ENCODE measurements around the gene C1QTNF12.
"Not testable (repeated sequence)": the region's sequence is repeated elsewhere in the genome, so short reads cannot be mapped to it uniquely, and the experiment has no call there.

C1QTNF12 gene

GRCh38 chr1:1196431-1197187 is 49.9 kb downstream of the C1QTNF12 start:
- Histone ChIP-seq H3K4me3 (ENCODE audit: low read depth, low read length, poor library complexity, severe bottlenecking) (no peak overlapping the region), H3K9ac (ENCODE audit: low read length) (no peak overlapping the region), H3K4me1 (ENCODE audit: insufficient read depth, low read length, severe bottlenecking) (no peaks in the 10 kb centered on the region), H3F3A (ENCODE audit: insufficient read depth, low read length) (no peaks in the 10 kb centered on the region), H3K36me3 (ENCODE audit: insufficient read depth, low read length) (no peaks in the 10 kb centered on the region; the same call in 1 of the 2 replicates), H3K27me3 (ENCODE audit: insufficient read depth, low read length) (peaks cover 12% of the 10 kb centered on the region), H4K20me1 (ENCODE audit: insufficient read depth, low read length) (no peaks in the 10 kb centered on the region), H3K4me2 (ENCODE audit: low read length) (no peak overlapping the region), H3K27ac (ENCODE audit: low read depth, low read length, poor library complexity, severe bottlenecking) (no peak overlapping the region), H3K9me2 (ENCODE audit: low read depth, low read length) (no peaks in the 10 kb centered on the region), H3K79me2 (ENCODE audit: insufficient read depth, low read length) (no peaks in the 10 kb centered on the region), H3K9me3 (ENCODE audit: low read length) (peaks cover 4% of the 10 kb centered on the region; the same call in 1 of the 2 replicates), H2AFZ (ENCODE audit: low read length) (no peak overlapping the region)
- TF ChIP-seq CTCF (IDR thresholded peaks at IDR 0.05; ENCODE audit: low read length) (no peak), EZH2 (IDR thresholded peaks at IDR 0.05; ENCODE audit: borderline replicate concordance, low read length) (no peak)

- not testable (repeated sequence) for H3K4me1 ChIP-seq (ENCODE audit: insufficient read depth, low read length, severe bottlenecking); H3F3A ChIP-seq (ENCODE audit: insufficient read depth, low read length); H3K4me3 ChIP-seq (ENCODE audit: low read depth, low read length, poor library complexity, severe bottlenecking); H3K9me3 ChIP-seq (ENCODE audit: low read length); H4K20me1 ChIP-seq (ENCODE audit: insufficient read depth, low read length); H2AFZ ChIP-seq (ENCODE audit: low read length); H3K79me2 ChIP-seq (ENCODE audit: insufficient read depth, low read length); H3K9me2 ChIP-seq (ENCODE audit: low read depth, low read length); H3K27ac ChIP-seq (ENCODE audit: low read depth, low read length, poor library complexity, severe bottlenecking); H3K36me3 ChIP-seq (ENCODE audit: insufficient read depth, low read length); H3K4me2 ChIP-seq (ENCODE audit: low read length); H3K9ac ChIP-seq (ENCODE audit: low read length)
- peaks cover 18% of the 10 kb centered on the region for H3K27me3 ChIP-seq (ENCODE audit: insufficient read depth, low read length)
These were observed 50.8 kb downstream of the C1QTNF12 start for GRCh38 chr1:1195726-1196125.

GRCh38 chr1:1194723-1195122 is 51.8 kb downstream of the C1QTNF12 start:
- peaks cover 18% of the 10 kb centered on the region for H3K27me3 ChIP-seq (ENCODE audit: insufficient read depth, low read length)
- H3F3A ChIP-seq (ENCODE audit: insufficient read depth, low read length) = no peaks in the 10 kb centered on the region
- peaks cover 9% of the 10 kb centered on the region; the same call in 1 of the 2 replicates for H3K9me3 ChIP-seq (ENCODE audit: low read length)
- no peak overlapping the region for H2AFZ ChIP-seq (ENCODE audit: low read length)
- no peak overlapping the region for H3K27ac ChIP-seq (ENCODE audit: low read depth, low read length, poor library complexity, severe bottlenecking)
- no peak overlapping the region for H3K4me2 ChIP-seq (ENCODE audit: low read length)
- no peaks in the 10 kb centered on the region for H4K20me1 ChIP-seq (ENCODE audit: insufficient read depth, low read length)
- H3K4me1 ChIP-seq (ENCODE audit: insufficient read depth, low read length, severe bottlenecking) = no peaks in the 10 kb centered on the region
- no peaks in the 10 kb centered on the region for H3K79me2 ChIP-seq (ENCODE audit: insufficient read depth, low read length)
- H3K4me3 ChIP-seq (ENCODE audit: low read depth, low read length, poor library complexity, severe bottlenecking) = no peak overlapping the region
- no peaks in the 10 kb centered on the region for H3K9me2 ChIP-seq (ENCODE audit: low read depth, low read length)
- TF ChIP-seq EZH2 (IDR thresholded peaks at IDR 0.05; ENCODE audit: borderline replicate concordance, low read length) = no peak
- no peak for TF ChIP-seq CTCF (IDR thresholded peaks at IDR 0.05; ENCODE audit: low read length)
- H3K9ac ChIP-seq (ENCODE audit: low read length) = no peak overlapping the region
- H3K36me3 ChIP-seq (ENCODE audit: insufficient read depth, low read length) = no peaks in the 10 kb centered on the region; the same call in 1 of the 2 replicates

Measured in OCI-LY1 (cell line).